ENCODE data around the gene HAVCR2.

DNA sequence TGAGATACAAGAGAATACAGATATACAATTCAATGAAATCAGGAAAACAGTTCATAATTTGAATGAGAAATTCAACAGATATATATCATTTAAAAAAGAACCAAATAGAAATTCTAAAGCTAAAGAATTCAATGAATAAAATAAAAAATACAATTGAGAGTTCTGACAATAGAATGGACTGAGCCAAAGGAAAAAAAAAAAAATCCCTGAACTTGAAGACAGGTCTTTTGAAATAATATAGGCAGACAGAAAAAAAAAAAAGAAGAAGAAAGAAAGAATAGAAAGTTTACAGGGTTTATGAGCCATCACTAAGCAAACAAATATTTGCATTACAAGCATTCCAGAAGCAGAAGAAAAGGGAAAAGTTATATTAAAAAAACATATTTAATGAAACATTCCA is 12.9 kb upstream of the HAVCR2 start:
- TF ChIP-seq ETV6 (conservative IDR thresholded peaks at IDR 0.05 in 1 of 2, IDR thresholded peaks at IDR 0.05 in 1 of 2; ENCODE audit: borderline replicate concordance in 1 of 2, low read depth in 1 of 2): no peak
- no peak for TF ChIP-seq POLR2AphosphoS5 (IDR thresholded peaks at IDR 0.05; ENCODE audit: low read length)
- TF ChIP-seq CREB1 (IDR thresholded peaks at IDR 0.05; ENCODE audit: low read depth): no peak

All from GM12878 (cell line).